Liver (tissue), 9 donors: ENCODE results near the gene SPATA22. TPM values are rescaled to one million over a fixed set of nuclear protein-coding genes. Genes with fewer than 3 reads are reported as not detected.

Source experiments
- DNase-seq: peaks from one replicate; pipeline ENCODE4 v3.0.0-alpha.2; 2017; ENCODE audit warnings: low spot score
- H3K27ac ChIP-seq, 2 donors: one replicate each; pipeline ENCODE4 v1.7.0; 2013; ENCODE audit warnings: inconsistent platforms in 2 of 2, low read length in 2 of 2, control low read depth in 1 of 2, low read depth in 1 of 2, mild to moderate bottlenecking in 1 of 2
- H3K27me3 ChIP-seq, 4 donors: one replicate each; pipeline versions ENCODE4 v1.6.1 to v1.7.0; 2013; ENCODE audit warnings: low read length in 3 of 4, inconsistent platforms in 1 of 4, mild to moderate bottlenecking in 1 of 4, moderate library complexity in 1 of 4; ENCODE audit not compliant: control insufficient read depth in 4 of 4, insufficient read depth in 4 of 4
- H3K36me3 ChIP-seq, 4 donors: one replicate each; pipeline versions ENCODE4 v1.6.1 to v1.7.0; 2013; ENCODE audit warnings: low read length in 3 of 4, mild to moderate bottlenecking in 3 of 4, low read depth in 1 of 4, moderate library complexity in 1 of 4; ENCODE audit not compliant: control insufficient read depth in 4 of 4, insufficient read depth in 3 of 4
- H3K4me1 ChIP-seq, 4 donors: one replicate each; pipeline versions ENCODE4 v1.6.1 to v1.7.0; 2013; ENCODE audit warnings: low read length in 3 of 4, mild to moderate bottlenecking in 3 of 4, moderate library complexity in 1 of 4; ENCODE audit not compliant: control insufficient read depth in 4 of 4, insufficient read depth in 4 of 4
- H3K4me3 ChIP-seq, 3 donors: one replicate each; pipeline versions ENCODE4 v1.6.1 to v1.7.0; 2013; ENCODE audit warnings: low read length in 3 of 3, control low read depth in 1 of 3, low read depth in 1 of 3, mild to moderate bottlenecking in 1 of 3
- H3K9ac ChIP-seq, 2 donors: one replicate each; pipeline ENCODE4 v1.7.0; 2013; ENCODE audit warnings: low read length in 2 of 2, mild to moderate bottlenecking in 2 of 2, moderate library complexity in 2 of 2, control low read depth in 1 of 2, low read depth in 1 of 2
- H3K9me3 ChIP-seq, 4 donors: one replicate each; pipeline versions ENCODE4 v1.6.1 to v1.7.0; 2013; ENCODE audit warnings: low read length in 3 of 4; ENCODE audit not compliant: control insufficient read depth in 4 of 4
- ATF3 ChIP-seq: IDR thresholded peaks from 2 replicates; pipeline ENCODE4 v1.6.1; 2016; ENCODE audit warnings: antibody characterized with exemption
- EGR1 ChIP-seq, 2 donors: IDR thresholded peaks; 2 replicates each; pipeline ENCODE4 v1.6.1; 2016 to 2018; ENCODE audit warnings: antibody characterized with exemption in 2 of 2, low read depth in 2 of 2
- FOXA1 ChIP-seq: IDR thresholded peaks from 2 replicates; pipeline ENCODE4 v1.6.1; 2016; ENCODE audit warnings: antibody characterized with exemption
- FOXA2 ChIP-seq: IDR thresholded peaks from 2 replicates; pipeline ENCODE4 v1.6.1; 2016; ENCODE audit warnings: antibody characterized with exemption
- HNF4A ChIP-seq, 2 donors: conservative IDR thresholded peaks; 2 replicates each; pipeline ENCODE4 v1.6.1; 2016; ENCODE audit warnings: antibody characterized with exemption in 2 of 2, mild to moderate bottlenecking in 2 of 2
- HNF4G ChIP-seq: IDR thresholded peaks from 2 replicates; pipeline ENCODE4 v1.6.1; 2016; ENCODE audit warnings: antibody characterized with exemption
- JUND ChIP-seq, 2 donors: IDR thresholded peaks; 2 replicates each; pipeline ENCODE4 v1.6.1; 2016; ENCODE audit warnings: antibody characterized with exemption in 2 of 2
- MAX ChIP-seq: IDR thresholded peaks from 2 replicates; pipeline ENCODE4 v1.6.1; 2016; ENCODE audit warnings: antibody characterized with exemption
- NR2F2 ChIP-seq: IDR thresholded peaks from 2 replicates; pipeline ENCODE4 v1.6.1; 2016; ENCODE audit warnings: antibody characterized with exemption
- RAD21 ChIP-seq, 2 donors: IDR thresholded peaks; 2 replicates each; pipeline ENCODE4 v1.6.1; 2016; ENCODE audit warnings: antibody characterized with exemption in 2 of 2, mild to moderate bottlenecking in 2 of 2
- REST ChIP-seq: IDR thresholded peaks from 2 replicates; pipeline ENCODE4 v1.6.1; 2016; ENCODE audit warnings: antibody characterized with exemption, mild to moderate bottlenecking
- RXRA ChIP-seq, 2 donors: IDR thresholded peaks; 2 replicates each; pipeline ENCODE4 v1.6.1; 2017 to 2018; ENCODE audit warnings: antibody characterized with exemption in 2 of 2, mild to moderate bottlenecking in 1 of 2
- TAF1 ChIP-seq: conservative IDR thresholded peaks from 2 replicates; pipeline ENCODE4 v1.6.1; 2016; ENCODE audit warnings: antibody characterized with exemption, mild to moderate bottlenecking
- YY1 ChIP-seq: IDR thresholded peaks from 2 replicates; pipeline ENCODE4 v1.6.1; 2016; ENCODE audit warnings: antibody characterized with exemption, mild to moderate bottlenecking
- ZBTB33 ChIP-seq: IDR thresholded peaks from 2 replicates; pipeline ENCODE4 v1.6.1; 2016; ENCODE audit warnings: antibody characterized with exemption
- WGBS: extraction: QIAGEN DNeasy Blood & Tissue Kit; methylation state at CpG from one replicate; pipeline ENCODE4 v1.1.7; 2013; 5-methylcytosine and 5-hydroxymethylcytosine counted together
- polyA plus RNA-seq, 2 donors: library from polyadenylated mRNA; stranded (reverse) in 1 of 2; unstranded in 1 of 2; fragments of 200-250 nt in 1 of 2; fragments of >200 nt in 1 of 2; fragmentation: Nextera tagmentation in 1 of 2; extraction: Ambion mirVana in 1 of 2; gene quantifications; one replicate each; pipeline versions ENCODE4 v1.2.1 to v1.2.3, GENCODE V29; 2013 to 2015
- total RNA-seq, 2 donors: library from RNA; depleted of rRNA; stranded (reverse); fragments of >200 nt; gene quantifications; one replicate each; pipeline ENCODE4 v1.2.3, GENCODE V29; 2014
- donor health status: healthy.
- donor health status: healthy.
- donor health status: healthy.
- donor health status: healthy.
- donor health status: healthy.

Gene SPATA22
- total and polyA plus RNA-seq, 4 donors, result 0.19 to 0.89 (median 0.42) TPM; not detected in 1

- H3K9ac ChIP-seq, result no peak overlapping the region
- H3K9me3 ChIP-seq, result no peaks in the 10 kb centered on the region
- WGBS, result 93% methylated on average over 3 of the region's 3 CpGs
- no peak overlapping the region for H3K27ac ChIP-seq
- peaks cover 3 to 16% (median 10%) of the 10 kb centered on the region in 4 donors for H3K4me1 ChIP-seq
- DNase-seq, result no peak
- H3K27me3 ChIP-seq, result no peaks in the 10 kb centered on the region
- TF ChIP-seq EGR1 (IDR thresholded peaks at IDR 0.05; ENCODE audit: low read depth in 2 of 2), result no peak
- no peak overlapping the region for H3K4me3 ChIP-seq
- no peaks in the 10 kb centered on the region for H3K36me3 ChIP-seq
Observed at GRCh38 chr17:3507869-3508268, 36.2 kb upstream of the SPATA22 start.

- WGBS, result 83% methylated on average over 1 of the region's 1 CpG
- Histone ChIP-seq H3K27me3 (no peaks in the 10 kb centered on the region), H3K9ac (no peak overlapping the region), H3K9me3 (no peaks in the 10 kb centered on the region), H3K36me3 (no peaks in the 10 kb centered on the region), H3K4me3 (no peak overlapping the region), H3K4me1 (peaks cover 0 to 8% (median 4%) of the 10 kb centered on the region in 4 donors), H3K27ac (no peak overlapping the region)
- DNase-seq, result no peak
- TF ChIP-seq ZBTB33, result no peak
- no peak for TF ChIP-seq RAD21 (IDR thresholded peaks at IDR 0.05)
- no peak for TF ChIP-seq HNF4A (conservative IDR thresholded peaks at IDR 0.05)
- TF ChIP-seq TAF1, result no peak
- no peak for TF ChIP-seq ATF3
- TF ChIP-seq RXRA (IDR thresholded peaks at IDR 0.05), result no peak
- TF ChIP-seq NR2F2, result no peak
- no peak for TF ChIP-seq YY1
- no peak for TF ChIP-seq FOXA1
- TF ChIP-seq HNF4G, result no peak
- no peak for TF ChIP-seq FOXA2
- TF ChIP-seq JUND (IDR thresholded peaks at IDR 0.05), result no peak
- TF ChIP-seq EGR1 (IDR thresholded peaks at IDR 0.05; ENCODE audit: low read depth in 2 of 2), result no peak
- TF ChIP-seq REST, result no peak
- no peak for TF ChIP-seq MAX
Observed at GRCh38 chr17:3507071-3507470, 35.5 kb upstream of the SPATA22 start.
